Ishikawa (cell line): ENCODE measurements around the gene RALGPS1.

ENCODE experiments used
- CEBPB ChIP-seq: IDR thresholded peaks from 2 replicates; pipeline ENCODE4 v1.6.1; 2012
- CREB1 ChIP-seq: IDR thresholded peaks from 2 replicates; pipeline ENCODE4 v1.6.1; 2012; ENCODE audit warnings: low read depth
- EGR1 ChIP-seq: IDR thresholded peaks from 2 replicates; pipeline ENCODE4 v1.6.1; 2012
- EP300 ChIP-seq: IDR thresholded peaks from 2 replicates; pipeline ENCODE4 v1.6.1; 2012; ENCODE audit warnings: borderline replicate concordance
- FOXM1 ChIP-seq: IDR thresholded peaks from 2 replicates; pipeline ENCODE4 v1.6.1; 2012; ENCODE audit warnings: low read depth, borderline replicate concordance
- MAX ChIP-seq: IDR thresholded peaks from 2 replicates; pipeline ENCODE4 v1.6.1; 2012
- NFIC ChIP-seq: IDR thresholded peaks from 2 replicates; pipeline ENCODE4 v1.6.1; 2012
- RAD21 ChIP-seq: IDR thresholded peaks from 2 replicates; pipeline ENCODE4 v1.6.1; 2012; ENCODE audit warnings: low read depth
- REST ChIP-seq: IDR thresholded peaks from 2 replicates; pipeline ENCODE4 v1.6.1; 2012; ENCODE audit warnings: low read depth, mild to moderate bottlenecking
- TAF1 ChIP-seq: IDR thresholded peaks from 2 replicates; pipeline ENCODE4 v1.6.1; 2012; ENCODE audit warnings: low read depth, mild to moderate bottlenecking
- TCF12 ChIP-seq: IDR thresholded peaks from 2 replicates; pipeline ENCODE4 v1.6.1; 2012; ENCODE audit warnings: low read depth
- TEAD4 ChIP-seq: IDR thresholded peaks from 2 replicates; pipeline ENCODE4 v1.6.1; 2012
- USF1 ChIP-seq: IDR thresholded peaks from 2 replicates; pipeline ENCODE4 v1.6.1; 2012
- YY1 ChIP-seq: IDR thresholded peaks from 2 replicates; pipeline ENCODE4 v1.6.1; 2012; ENCODE audit warnings: low read depth
- ZBTB7A ChIP-seq: IDR thresholded peaks from 2 replicates; pipeline ENCODE4 v1.6.1; 2012; ENCODE audit warnings: low read depth

RALGPS1 gene

GRCh38 chr9:127172066-127172707, 257.6 kb downstream of the RALGPS1 start:
- TF ChIP-seq TEAD4 (no peak), USF1 (no peak), YY1 (no peak), EP300 (no peak), RAD21 (no peak), CREB1 (no peak), EGR1 (no peak), NFIC (no peak), ZBTB7A (no peak), REST (no peak), FOXM1 (no peak), CEBPB (no peak), TAF1 (no peak), MAX (no peak), TCF12 (no peak)

- no peak for TF ChIP-seq REST
These were observed 258.5 kb downstream of the RALGPS1 start for GRCh38 chr9:127173063-127173462.

- TF ChIP-seq TEAD4: no peak
- TF ChIP-seq TAF1: no peak
- no peak for TF ChIP-seq USF1
- TF ChIP-seq CEBPB: no peak
- TF ChIP-seq NFIC: no peak
- TF ChIP-seq TCF12: no peak
- TF ChIP-seq FOXM1: no peak
- TF ChIP-seq EGR1: no peak
- TF ChIP-seq REST: no peak
- no peak for TF ChIP-seq RAD21
- TF ChIP-seq ZBTB7A: no peak
- TF ChIP-seq YY1: no peak
These were observed 260.1 kb downstream of the RALGPS1 start for GRCh38 chr9:127174386-127175318.

- TF ChIP-seq CEBPB (no peak), REST (no peak), EP300 (no peak), TCF12 (no peak), ZBTB7A (no peak)
These were observed 260.7 kb downstream of the RALGPS1 start for GRCh38 chr9:127175319-127175715.
